DOHH2 (cell line): ENCODE results near the gene NECTIN3.
A peak's percentile ranks its signal among the peaks of the same experiment; 100 is the strongest.

Source experiments
- H3F3A ChIP-seq: fragments of 200-600 bp; sonication (generic), shearing (Covaris generic); 2 replicates; pipeline ENCODE4 v1.6.0; 2016; ENCODE audit warnings: antibody characterized with exemption, mild to moderate bottlenecking; ENCODE audit not compliant: control insufficient read depth, insufficient read depth
- H3K27ac ChIP-seq: fragments of 200-600 bp; sonication (generic); 2 replicates; pipeline ENCODE4 v1.5.1; 2014; ENCODE audit warnings: low read depth, mild to moderate bottlenecking, low read length, moderate library complexity
- H3K27me3 ChIP-seq: fragments of 200-600 bp; sonication (generic); 2 replicates; pipeline ENCODE4 v1.6.1; 2014; ENCODE audit warnings: mild to moderate bottlenecking, low read length, mixed read lengths; ENCODE audit not compliant: control insufficient read depth
- H3K36me3 ChIP-seq: fragments of 200-600 bp; sonication (generic); 2 replicates; pipeline ENCODE4 v1.6.1; 2014; ENCODE audit warnings: mild to moderate bottlenecking, low read length, moderate library complexity, mixed read lengths; ENCODE audit not compliant: control insufficient read depth
- H3K4me1 ChIP-seq: fragments of 200-600 bp; sonication (generic); 2 replicates; pipeline ENCODE4 v1.6.1; 2014; ENCODE audit warnings: mild to moderate bottlenecking, low read length, mixed read lengths; ENCODE audit not compliant: control insufficient read depth
- H3K4me2 ChIP-seq: fragments of 200-600 bp; sonication (generic); 2 replicates; pipeline ENCODE4 v1.6.0; 2014; ENCODE audit warnings: mild to moderate bottlenecking, low read length, moderate library complexity
- H3K4me3 ChIP-seq: fragments of 200-600 bp; sonication (generic); 2 replicates; pipeline ENCODE4 v1.5.1; 2014; ENCODE audit warnings: mild to moderate bottlenecking, low read length, mixed read lengths
- H3K79me2 ChIP-seq: fragments of 200-600 bp; sonication (generic); 2 replicates; pipeline ENCODE4 v1.6.1; 2014; ENCODE audit warnings: mild to moderate bottlenecking, low read length, mixed read lengths; ENCODE audit not compliant: control insufficient read depth
- H3K9me2 ChIP-seq: fragments of 200-600 bp; sonication (generic); replicated peaks from 2 replicates; pipeline ENCODE4 v1.6.1; 2014; ENCODE audit warnings: mild to moderate bottlenecking, low read length, mixed read lengths; ENCODE audit not compliant: control insufficient read depth
- H3K9me3 ChIP-seq: fragments of 200-600 bp; sonication (generic); 2 replicates; pipeline ENCODE4 v1.6.1; 2014; ENCODE audit warnings: antibody characterized with exemption, low read length, mixed read lengths; ENCODE audit not compliant: control insufficient read depth, insufficient read depth
- H4K20me1 ChIP-seq: fragments of 200-600 bp; sonication (generic); 2 replicates; pipeline ENCODE4 v1.6.0; 2014; ENCODE audit warnings: low read depth, mild to moderate bottlenecking, antibody characterized with exemption, low read length, moderate library complexity; ENCODE audit not compliant: control insufficient read depth, insufficient read depth
- EZH2phosphoT487 ChIP-seq: fragments of 200-600 bp; sonication (generic); IDR thresholded peaks from 2 replicates; pipeline ENCODE4 v1.6.1; 2017; ENCODE audit warnings: borderline replicate concordance, mild to moderate bottlenecking, antibody characterized with exemption, low read length, moderate library complexity, mixed read lengths
- TF ChIP-seq, protein P1 (sequence below): fragments of 200-600 bp; sonication (generic); IDR thresholded peaks from one replicate; pipeline ENCODE4 v1.5.1; 2014; ENCODE audit warnings: antibody characterized with exemption, mild to moderate bottlenecking, low read depth, low read length; ENCODE audit not compliant: poor library complexity, severe bottlenecking

The NECTIN3 gene

DNA sequence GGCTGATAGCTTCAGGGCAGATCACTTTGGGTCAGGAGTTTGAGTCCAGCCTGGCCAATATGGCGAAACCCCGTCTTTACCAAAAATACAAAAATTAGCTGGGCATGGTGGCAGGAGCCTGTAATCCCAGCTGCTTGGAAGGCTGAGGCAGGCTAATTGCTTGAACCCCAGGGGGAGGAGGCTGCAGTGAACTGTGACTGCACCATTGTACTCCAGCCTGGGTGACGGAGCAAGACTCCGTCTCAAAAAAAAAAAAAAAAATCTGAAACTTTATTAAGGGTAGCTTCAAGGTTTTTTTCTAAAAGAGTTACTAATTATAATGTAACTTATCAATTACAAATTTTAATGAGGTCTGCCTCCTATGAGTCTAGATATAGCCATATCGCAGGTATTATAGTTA is 5.1 kb downstream of the NECTIN3 start:
- no peaks in the 10 kb centered on the region for H3K4me1 ChIP-seq
- no peak overlapping the region for H3K4me3 ChIP-seq
- TF ChIP-seq, protein P1, sequence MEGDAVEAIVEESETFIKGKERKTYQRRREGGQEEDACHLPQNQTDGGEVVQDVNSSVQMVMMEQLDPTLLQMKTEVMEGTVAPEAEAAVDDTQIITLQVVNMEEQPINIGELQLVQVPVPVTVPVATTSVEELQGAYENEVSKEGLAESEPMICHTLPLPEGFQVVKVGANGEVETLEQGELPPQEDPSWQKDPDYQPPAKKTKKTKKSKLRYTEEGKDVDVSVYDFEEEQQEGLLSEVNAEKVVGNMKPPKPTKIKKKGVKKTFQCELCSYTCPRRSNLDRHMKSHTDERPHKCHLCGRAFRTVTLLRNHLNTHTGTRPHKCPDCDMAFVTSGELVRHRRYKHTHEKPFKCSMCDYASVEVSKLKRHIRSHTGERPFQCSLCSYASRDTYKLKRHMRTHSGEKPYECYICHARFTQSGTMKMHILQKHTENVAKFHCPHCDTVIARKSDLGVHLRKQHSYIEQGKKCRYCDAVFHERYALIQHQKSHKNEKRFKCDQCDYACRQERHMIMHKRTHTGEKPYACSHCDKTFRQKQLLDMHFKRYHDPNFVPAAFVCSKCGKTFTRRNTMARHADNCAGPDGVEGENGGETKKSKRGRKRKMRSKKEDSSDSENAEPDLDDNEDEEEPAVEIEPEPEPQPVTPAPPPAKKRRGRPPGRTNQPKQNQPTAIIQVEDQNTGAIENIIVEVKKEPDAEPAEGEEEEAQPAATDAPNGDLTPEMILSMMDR = no peak
- no peaks in the 10 kb centered on the region for H4K20me1 ChIP-seq
- H3K27me3 ChIP-seq = no peaks in the 10 kb centered on the region
- H3K27ac ChIP-seq = no peak overlapping the region
- H3K36me3 ChIP-seq = no peaks in the 10 kb centered on the region
- H3K79me2 ChIP-seq = no peaks in the 10 kb centered on the region
- H3F3A ChIP-seq = no peaks in the 10 kb centered on the region
- H3K9me2 ChIP-seq = no peaks in the 10 kb centered on the region
- 0 out of 2 replicates have a peak, but pooled peaks cover 5% of the 10 kb centered on the region for H3K9me3 ChIP-seq
- H3K4me2 ChIP-seq = no peak overlapping the region

DNA sequence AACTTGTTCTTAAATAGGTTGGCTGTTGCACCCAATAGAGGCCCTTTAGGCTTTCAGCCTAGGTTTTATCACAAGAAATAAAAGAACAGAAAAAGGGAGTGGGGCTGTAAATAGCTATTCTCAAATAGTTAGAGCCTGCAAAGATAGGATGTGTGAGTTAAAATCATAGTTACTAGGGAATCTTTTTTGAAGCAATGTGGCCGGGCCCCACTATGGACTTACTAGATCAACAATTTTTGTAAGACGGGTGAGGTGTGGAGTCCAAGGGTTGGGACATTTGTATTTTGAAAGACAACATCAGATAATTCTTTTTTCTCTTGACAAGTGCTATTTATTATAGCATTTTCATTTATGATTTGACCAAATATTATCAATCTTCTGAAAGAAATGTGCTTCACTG is 5.8 kb downstream of the NECTIN3 start:
- Histone ChIP-seq H3K27ac (no peak overlapping the region), H3K27me3 (no peaks in the 10 kb centered on the region), H3K4me1 (no peaks in the 10 kb centered on the region), H3K4me2 (no peak overlapping the region), H3K79me2 (no peaks in the 10 kb centered on the region), H3K9me2 (no peaks in the 10 kb centered on the region), H3K9me3 (0 out of 2 replicates have a peak, but pooled peaks cover 5% of the 10 kb centered on the region), H3K36me3 (no peaks in the 10 kb centered on the region), H3F3A (no peaks in the 10 kb centered on the region), H4K20me1 (no peaks in the 10 kb centered on the region), H3K4me3 (no peak overlapping the region)
- TF ChIP-seq, protein P1 = no peak

DNA sequence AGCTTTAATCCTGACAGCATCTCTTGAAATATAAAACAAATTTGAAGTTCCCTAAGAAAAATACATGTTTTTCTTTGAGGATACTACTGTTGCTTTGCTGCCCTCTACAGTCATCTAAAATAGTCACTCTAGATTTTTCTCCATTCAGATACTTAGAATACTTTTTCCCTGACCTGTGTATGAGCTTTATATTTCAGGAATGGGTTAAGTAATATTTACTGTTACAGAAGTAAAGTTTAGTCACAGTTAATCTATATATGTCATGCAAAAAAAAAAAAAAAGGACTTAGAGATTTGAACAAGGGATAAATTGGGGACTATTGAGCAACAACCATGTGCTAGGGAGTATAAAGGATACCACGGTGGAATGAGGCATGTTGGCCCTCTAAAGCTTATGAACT is 8.8 kb downstream of the NECTIN3 start:
- TF ChIP-seq, protein P1 = peak; percentile 25
- TF ChIP-seq EZH2phosphoT487 = no peak
- H3K79me2 ChIP-seq = no peaks in the 10 kb centered on the region

DNA sequence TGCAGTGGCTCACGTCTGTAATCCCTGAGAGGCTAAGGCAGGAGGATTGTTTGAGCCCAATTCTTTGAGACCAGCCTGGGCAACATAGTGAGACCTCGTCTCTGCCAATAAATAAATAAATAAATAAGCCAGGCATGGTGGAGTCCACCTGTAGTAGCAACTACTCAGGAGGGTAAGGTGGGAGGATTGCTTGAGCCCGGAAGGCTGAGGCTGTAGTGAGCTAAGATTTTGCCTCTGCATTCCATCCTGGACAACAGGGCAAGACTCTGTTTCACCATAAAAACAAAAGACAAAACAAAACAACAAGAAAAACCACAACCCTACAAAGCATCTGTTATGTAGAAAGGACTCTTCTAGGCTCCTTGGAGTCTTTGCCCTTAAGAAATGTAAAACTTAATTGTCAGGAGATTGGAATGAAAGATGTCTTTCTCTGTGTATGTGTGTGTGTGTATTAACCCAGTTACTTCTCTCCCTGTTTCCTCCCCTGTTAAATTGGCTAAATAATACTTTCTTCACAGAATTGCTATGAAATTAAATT is 9.5 kb downstream of the NECTIN3 start:
- Histone ChIP-seq H3K79me2 (no peaks in the 10 kb centered on the region), H3K4me3 (no peak overlapping the region), H3K27me3 (no peaks in the 10 kb centered on the region), H3K4me2 (no peak overlapping the region), H3K9me2 (no peaks in the 10 kb centered on the region), H3K36me3 (no peaks in the 10 kb centered on the region), H3K27ac (no peak overlapping the region), H3F3A (no peaks in the 10 kb centered on the region), H3K4me1 (no peaks in the 10 kb centered on the region), H3K9me3 (no peaks in the 10 kb centered on the region), H4K20me1 (no peaks in the 10 kb centered on the region)
- TF ChIP-seq, protein P1 = no peak
- TF ChIP-seq EZH2phosphoT487 = no peak

More for the DNA sequence above, 8.8 kb downstream of the NECTIN3 start:
- Histone ChIP-seq H3K27me3 (no peaks in the 10 kb centered on the region), H3K36me3 (no peaks in the 10 kb centered on the region), H3K9me2 (no peaks in the 10 kb centered on the region), H3F3A (no peaks in the 10 kb centered on the region), H3K27ac (no peak overlapping the region), H4K20me1 (no peaks in the 10 kb centered on the region), H3K4me3 (no peak overlapping the region), H3K9me3 (no peaks in the 10 kb centered on the region), H3K4me1 (no peaks in the 10 kb centered on the region), H3K4me2 (no peak overlapping the region)
